ENCODE results near the gene SLC9A5. TPM values are rescaled to one million over a fixed set of nuclear protein-coding genes. Genes with fewer than 3 reads are reported as not detected.

The SLC9A5 gene
- total RNA-seq, result 0.60 and 0.69 TPM in 2 replicates

- DNase-seq (ENCODE audit: low read depth), result no peak
These were observed at the start of gene SLC9A5 for GRCh38 chr16:67248401-67249177. Gene SLC9A5, plus strand, starts transcription at chr16:67248979. Its CDS starts 36 bp downstream, at chr16:67249015.

- no peak for DNase-seq (ENCODE audit: low read depth)
These were observed 49.6 kb upstream of the SLC9A5 start, which contains the start of gene ELMO3 for GRCh38 chr16:67199011-67199807. Gene ELMO3, plus strand, starts transcription at chr16:67199131. Its CDS starts 196 bp downstream, at chr16:67199327.

GRCh38 chr16:67199808-67200198, 49.0 kb upstream of the SLC9A5 start:
- DNase-seq (ENCODE audit: low read depth), result no peak

GRCh38 chr16:67200491-67200890, 48.3 kb upstream of the SLC9A5 start:
- DNase-seq (ENCODE audit: low read depth), result no peak

- DNase-seq (ENCODE audit: low read depth), result no peak
These were observed 47.1 kb upstream of the SLC9A5 start for GRCh38 chr16:67201411-67202345.

GRCh38 chr16:67202426-67202825, 46.4 kb upstream of the SLC9A5 start:
- DNase-seq (ENCODE audit: low read depth), result no peak

- no peak for DNase-seq (ENCODE audit: low read depth)
These were observed 45.8 kb upstream of the SLC9A5 start for GRCh38 chr16:67202956-67203493.

GRCh38 chr16:67204076-67204475, 44.7 kb upstream of the SLC9A5 start:
- no peak for DNase-seq (ENCODE audit: low read depth)

- no peak for DNase-seq (ENCODE audit: low read depth)
These were observed 42.5 kb upstream of the SLC9A5 start for GRCh38 chr16:67206129-67206837.

GRCh38 chr16:67206838-67207248, 41.9 kb upstream of the SLC9A5 start:
- DNase-seq (ENCODE audit: low read depth), result no peak

- DNase-seq (ENCODE audit: low read depth), result no peak
These were observed 41.3 kb upstream of the SLC9A5 start for GRCh38 chr16:67207249-67208091.

- DNase-seq (ENCODE audit: low read depth), result no peak
These were observed 40.5 kb upstream of the SLC9A5 start for GRCh38 chr16:67208154-67208896.

GRCh38 chr16:67209565-67209964, 39.2 kb upstream of the SLC9A5 start:
- DNase-seq (ENCODE audit: low read depth), result no peak

- no peak for DNase-seq (ENCODE audit: low read depth)
These were observed 38.5 kb upstream of the SLC9A5 start for GRCh38 chr16:67210069-67210937.

GRCh38 chr16:67211674-67212073, 37.1 kb upstream of the SLC9A5 start:
- no peak for DNase-seq (ENCODE audit: low read depth)

- DNase-seq (ENCODE audit: low read depth), result peak; percentile 32
These were observed 36.0 kb upstream of the SLC9A5 start for GRCh38 chr16:67212766-67213165.

- DNase-seq (ENCODE audit: low read depth), result no peak
These were observed 35.4 kb upstream of the SLC9A5 start for GRCh38 chr16:67213197-67214019.
